Measurements from ENCODE around the gene TSFM.
"Not testable (repeated sequence)": the region's sequence is repeated elsewhere in the genome, so short reads cannot be mapped to it uniquely, and the experiment has no call there.

The TSFM gene

GRCh38 chr12:57816001-57816854, 33.6 kb downstream of the TSFM start:
- no peak for DNase-seq

- no peak for DNase-seq
Measured at GRCh38 chr12:57816855-57817151, 34.2 kb downstream of the TSFM start.

GRCh38 chr12:57817261-57817989, 34.8 kb downstream of the TSFM start:
- no peak for DNase-seq

GRCh38 chr12:57817990-57818331, 35.4 kb downstream of the TSFM start:
- DNase-seq: not testable (repeated sequence)

- DNase-seq: not testable (repeated sequence)
Measured at GRCh38 chr12:57820119-57820518, 37.5 kb downstream of the TSFM start.

GRCh38 chr12:57821015-57821414, 38.4 kb downstream of the TSFM start:
- not testable (repeated sequence) for DNase-seq

- no peak for DNase-seq
Measured at GRCh38 chr12:57821474-57822214, 39.1 kb downstream of the TSFM start.

GRCh38 chr12:57822392-57823130, 40.0 kb downstream of the TSFM start:
- DNase-seq: no peak

GRCh38 chr12:57823131-57823907, 40.7 kb downstream of the TSFM start:
- DNase-seq: no peak

GRCh38 chr12:57823908-57824640, 41.5 kb downstream of the TSFM start:
- no peak for DNase-seq

GRCh38 chr12:57825451-57825850, 42.9 kb downstream of the TSFM start:
- DNase-seq: no peak

- DNase-seq: no peak
Measured at GRCh38 chr12:57826400-57826799, 43.8 kb downstream of the TSFM start.

- no peak for DNase-seq
Measured at GRCh38 chr12:57826966-57827365, 44.4 kb downstream of the TSFM start.

GRCh38 chr12:57829025-57829777, 46.6 kb downstream of the TSFM start:
- no peak for DNase-seq

- no peak for DNase-seq
Measured at GRCh38 chr12:57830393-57830792, 47.8 kb downstream of the TSFM start.

GRCh38 chr12:57832966-57833365, 50.4 kb downstream of the TSFM start:
- no peak for DNase-seq

GRCh38 chr12:57833672-57834071, 51.1 kb downstream of the TSFM start:
- no peak for DNase-seq

GRCh38 chr12:57834086-57834876, 51.7 kb downstream of the TSFM start:
- no peak for DNase-seq

- no peak for DNase-seq
Measured at GRCh38 chr12:57835366-57836288, 53.0 kb downstream of the TSFM start.
